B cell (primary cell): ENCODE measurements around the gene PRKN. TPM values are rescaled to one million over a fixed set of nuclear protein-coding genes. Genes with fewer than 3 reads are reported as not detected.

Experiments
- ATAC-seq: fragments of 200-7000 bp; cut with Tn5 transposase; one replicate; pipeline ENCODE4 v1.10.0; 2021; ENCODE audit warnings: low read depth, mild to moderate bottlenecking, moderate number of reproducible peaks, moderate library complexity
- CTCF ChIA-PET: fragments of 350-600 bp; sonication (Branson Sonifier 250); formaldehyde crosslinking; loops from one replicate; lab custom pipeline; 2021; ENCODE audit warnings: antibody characterized with exemption, inconsistent platforms; lab: Charles Lee
- POLR2A ChIA-PET: fragments of 350-600 bp; sonication (Branson Sonifier 250); formaldehyde crosslinking; loops from one replicate; lab custom pipeline; 2021; ENCODE audit warnings: antibody characterized with exemption; lab: Charles Lee
- DNase-seq: peaks from one replicate; pipeline ENCODE4 v3.0.0; 2013
- H2AFZ ChIP-seq: 2 replicates; pipeline ENCODE4 v1.6.1; 2012; ENCODE audit warnings: mild to moderate bottlenecking, low read depth, low read length; ENCODE audit not compliant: insufficient read depth, poor library complexity, severe bottlenecking
- H3K27ac ChIP-seq, 2 donors: 1 replicate in 1 of 2; 2 replicates in 1 of 2; pipeline ENCODE4 v1.5.1; 2012 to 2013; ENCODE audit warnings: low read length in 2 of 2, mild to moderate bottlenecking in 2 of 2, moderate library complexity in 1 of 2
- H3K27me3 ChIP-seq, 4 experiments: fragments of 200-600 bp in 1 of 4; sonication (generic) in 1 of 4; replicated peaks in 1 of 4; 1 replicate in 2 of 4; 2 replicates in 2 of 4; pipeline versions ENCODE4 v1.6.1 to v1.7.0; 2013 to 2016; ENCODE audit warnings: low read length in 3 of 4, mild to moderate bottlenecking in 2 of 4, mixed read lengths in 1 of 4, moderate library complexity in 1 of 4; ENCODE audit not compliant: insufficient read depth in 4 of 4, control insufficient read depth in 3 of 4; ENCODE audit errors: control extremely low read depth in 1 of 4
- H3K36me3 ChIP-seq, 2 experiments: replicated peaks in 1 of 2; 1 replicate in 1 of 2; 2 replicates in 1 of 2; pipeline versions ENCODE4 v1.6.1 to v1.7.1; 2013; ENCODE audit warnings: low read length in 1 of 2; ENCODE audit not compliant: insufficient read depth in 2 of 2, control insufficient read depth in 1 of 2; ENCODE audit errors: control extremely low read depth in 1 of 2, extremely low read depth in 1 of 2
- H3K4me1 ChIP-seq, 2 donors: fragments of 200-600 bp in 1 of 2; sonication (generic) in 1 of 2; 1 replicate in 1 of 2; 2 replicates in 1 of 2; pipeline versions ENCODE4 v1.5.1 to v1.6.1; 2013 to 2017; ENCODE audit warnings: low read length in 2 of 2; ENCODE audit not compliant: control insufficient read depth in 2 of 2, insufficient read depth in 2 of 2
- H3K4me2 ChIP-seq: replicated peaks from 2 replicates; pipeline ENCODE3; 2012; ENCODE audit warnings: mild to moderate bottlenecking, low read depth, low read length; ENCODE audit not compliant: poor library complexity, severe bottlenecking
- H3K4me3 ChIP-seq, 5 experiments: fragments of 200-600 bp in 1 of 5; sonication (generic) in 1 of 5; 1 replicate in 3 of 5; 2 replicates in 2 of 5; pipeline versions ENCODE4 v1.5.1 to v1.7.0; 2011 to 2016; ENCODE audit warnings: low read length in 4 of 5, mild to moderate bottlenecking in 4 of 5, low read depth in 2 of 5, control low read depth in 1 of 5, moderate library complexity in 1 of 5; ENCODE audit not compliant: insufficient read depth in 1 of 5; ENCODE audit errors: control extremely low read depth in 1 of 5, extremely low read depth in 1 of 5
- H3K79me2 ChIP-seq: fragments of 200-600 bp; sonication (generic); one replicate; pipeline ENCODE4 v1.6.0; 2016; ENCODE audit warnings: low read length; ENCODE audit not compliant: control insufficient read depth, insufficient read depth
- H3K9ac ChIP-seq: fragments of 200-600 bp; sonication (generic); 2 replicates; pipeline ENCODE4 v1.6.1; 2017; ENCODE audit warnings: mild to moderate bottlenecking, low read length, moderate library complexity
- H3K9me3 ChIP-seq, 3 donors: one replicate each; pipeline versions ENCODE4 v1.6.1 to v1.7.1; 2013; ENCODE audit warnings: low read length in 2 of 3; ENCODE audit not compliant: control insufficient read depth in 2 of 3, insufficient read depth in 1 of 3; ENCODE audit errors: control extremely low read depth in 1 of 3
- H4K20me1 ChIP-seq: 2 replicates; pipeline ENCODE4 v1.6.0; 2012; ENCODE audit warnings: mild to moderate bottlenecking, low read length; ENCODE audit not compliant: insufficient read depth, control insufficient read depth, poor library complexity, severe bottlenecking
- H3K27ac Mint-ChIP-seq: one replicate; pipeline ENCODE4 v1.8.0; 2021; ENCODE audit warnings: mixed read lengths
- H3K27me3 Mint-ChIP-seq: one replicate; pipeline ENCODE4 v1.8.0; 2021; ENCODE audit warnings: mixed read lengths
- H3K4me1 Mint-ChIP-seq: one replicate; pipeline ENCODE4 v1.8.0; 2021; ENCODE audit warnings: mixed read lengths
- H3K4me3 Mint-ChIP-seq: one replicate; pipeline ENCODE4 v1.8.0; 2021; ENCODE audit warnings: mixed read lengths
- H3K9me3 Mint-ChIP-seq: one replicate; pipeline ENCODE4 v1.8.0; 2022; ENCODE audit warnings: mixed read lengths; ENCODE audit not compliant: insufficient read depth
- CTCF ChIP-seq: fragments of 200-600 bp; IDR thresholded peaks from one replicate; pipeline ENCODE4 v1.8.0; 2022; ENCODE audit warnings: antibody characterized with exemption, mild to moderate bottlenecking
- EZH2 ChIP-seq: IDR thresholded peaks from 2 replicates; pipeline ENCODE4 v1.6.1; 2012; ENCODE audit warnings: borderline replicate concordance, low read depth, mild to moderate bottlenecking, moderate library complexity, low read length; ENCODE audit not compliant: insufficient read depth, poor library complexity, severe bottlenecking
- WGBS: methylation state at CpG from one replicate; pipeline ENCODE4 v1.1.5; 2013; ENCODE audit warnings: missing lambda C conversion rate; ENCODE audit not compliant: insufficient coverage; 5-methylcytosine and 5-hydroxymethylcytosine counted together
- intact Hi-C: fragments of 100-400 bp; cut with micrococcal nuclease; formaldehyde crosslinking; loops from one replicate; pipeline ENCODE4 v1.10.0; 2022
- polyA plus RNA-seq: library from polyadenylated mRNA; depleted of rRNA; stranded (reverse); fragments of >200 nt; gene quantifications from 2 replicates; pipeline ENCODE4 v1.2.3, GENCODE V29; 2012
- total RNA-seq, 2 donors: library from RNA; stranded (reverse); fragments of 120-200 nt in 1 of 2; gene quantifications; 1 replicate in 1 of 2; 2 replicates in 1 of 2; pipeline versions ENCODE4 v1.2.3 to v1.2.4, GENCODE V29; 2013 to 2022

Gene PRKN
- total and polyA plus RNA-seq, 2 donors (not counting 1 experiment from before 2014, with no cell fraction given), result 1.6 to 6.2 TPM

GRCh38 chr6:162719528-162719927 is 8.0 kb downstream of the PRKN start:
- H3K27me3 Mint-ChIP-seq, result no peaks in the 10 kb centered on the region
- Histone ChIP-seq H3K9ac (no peak overlapping the region), H3K27ac (no peak overlapping the region), H3K79me2 (no peaks in the 10 kb centered on the region), H3K4me1 (no peaks in the 10 kb centered on the region), H3K9me3 (peaks cover 0 to 7% (median 0%) of the 10 kb centered on the region in 3 donors), H3K27me3 (no peaks in the 10 kb centered on the region), H4K20me1 (no peaks in the 10 kb centered on the region), H3K4me3 (no peak overlapping the region), H2AFZ (no peak overlapping the region), H3K36me3 (no peaks in the 10 kb centered on the region), H3K4me2 (no peak overlapping the region)
- peaks cover 6% of the 10 kb centered on the region for H3K9me3 Mint-ChIP-seq
- H3K4me3 Mint-ChIP-seq, result no peak overlapping the region
- H3K4me1 Mint-ChIP-seq, result no peaks in the 10 kb centered on the region
- TF ChIP-seq CTCF (no peak), EZH2 (no peak)
- POLR2A ChIA-PET, result no interaction called here
- WGBS, result no CpG with 5 or more reads among the region's 1 CpG
- ATAC-seq (no peak), DNase-seq (no peak)
- no peak overlapping the region for H3K27ac Mint-ChIP-seq
- CTCF ChIA-PET, result no interaction called here
- intact Hi-C loops, result no loop called here

GRCh38 chr6:162715601-162716000 is 12.0 kb downstream of the PRKN start:
- Mint-ChIP-seq H3K4me3 (no peak overlapping the region), H3K27ac (no peak overlapping the region), H3K9me3 (peaks cover 8% of the 10 kb centered on the region), H3K27me3 (no peaks in the 10 kb centered on the region), H3K4me1 (no peaks in the 10 kb centered on the region)
- Histone ChIP-seq H3K79me2 (no peaks in the 10 kb centered on the region), H3K4me3 (no peak overlapping the region), H2AFZ (no peak overlapping the region), H3K4me2 (no peak overlapping the region), H3K9ac (no peak overlapping the region), H3K27me3 (no peaks in the 10 kb centered on the region), H3K36me3 (no peaks in the 10 kb centered on the region), H3K4me1 (no peaks in the 10 kb centered on the region), H3K27ac (no peak overlapping the region), H4K20me1 (no peaks in the 10 kb centered on the region), H3K9me3 (peaks cover 0 to 7% (median 0%) of the 10 kb centered on the region in 3 donors)
- no peak for TF ChIP-seq CTCF
- no peak for TF ChIP-seq EZH2
- ATAC-seq (no peak), DNase-seq (no peak)
- WGBS, result 100% methylated on average over 5 of the region's 6 CpGs
- ChIA-PET CTCF (no interaction called here), POLR2A (no interaction called here)
- intact Hi-C loops, result no loop called here
